ENCODE results near the gene IMMP2L.

GRCh38 chr7:111370002-111370401 is 192.3 kb downstream of the IMMP2L start:
- TF ChIP-seq CTCF (IDR thresholded peaks at IDR 0.05) (no peak), POLR2A (IDR thresholded peaks at IDR 0.05; ENCODE audit: low read depth) (no peak), POLR2AphosphoS5 (IDR thresholded peaks at IDR 0.05) (no peak)

Data from esophagus muscularis mucosa (tissue), 3 donors.